OCI-LY3 (cell line): ENCODE results near the gene NBEA.

Experiments
- H2AFZ ChIP-seq: fragments of 200-600, 300-600 bp; shearing (Covaris generic); 2 replicates; pipeline ENCODE4 v1.6.0; 2014; ENCODE audit warnings: antibody characterized with exemption, low read depth, low read length
- H3K27ac ChIP-seq: fragments of 200-600, 300-600 bp; sonication (generic); 2 replicates; pipeline ENCODE4 v1.5.1; 2014; ENCODE audit warnings: mild to moderate bottlenecking, low read length, moderate library complexity, mixed read lengths
- H3K27me3 ChIP-seq: fragments of 200-600, 300-600 bp; sonication (generic); 2 replicates; pipeline ENCODE4 v1.6.1; 2014; ENCODE audit warnings: low read depth, low read length, mixed read lengths
- H3K36me3 ChIP-seq: fragments of 200-600, 300-600 bp; sonication (generic); replicated peaks from 2 replicates; pipeline ENCODE3; 2014; ENCODE audit warnings: low read depth, low read length, mixed read lengths
- H3K4me1 ChIP-seq: fragments of 300-600, 200-600 bp; sonication (generic); 2 replicates; pipeline ENCODE4 v1.6.1; 2014; ENCODE audit warnings: low read length, mixed read lengths
- H3K4me2 ChIP-seq: fragments of 200-600, 300-600 bp; sonication (generic); 2 replicates; pipeline ENCODE4 v1.6.1; 2014; ENCODE audit warnings: low read length, mixed read lengths
- H3K4me3 ChIP-seq: fragments of 300-600, 200-600 bp; sonication (generic); 2 replicates; pipeline ENCODE4 v1.5.1; 2014; ENCODE audit warnings: antibody characterized with exemption, mild to moderate bottlenecking, low read length, moderate library complexity
- H3K79me2 ChIP-seq: fragments of 300-600, 200-600 bp; shearing (Covaris generic); 2 replicates; pipeline ENCODE4 v1.6.1; 2014; ENCODE audit warnings: mild to moderate bottlenecking, low read length, mixed read lengths
- H3K9ac ChIP-seq: fragments of 300-600, 200-600 bp; shearing (Covaris generic); 2 replicates; pipeline ENCODE4 v1.6.0; 2014; ENCODE audit warnings: mild to moderate bottlenecking, low read length, moderate library complexity
- H3K9me3 ChIP-seq: fragments of 200-600, 300-600 bp; shearing (Covaris generic); 2 replicates; pipeline ENCODE4 v1.6.1; 2014; ENCODE audit warnings: low read length, mixed read lengths; ENCODE audit not compliant: insufficient read depth
- H4K20me1 ChIP-seq: fragments of 200-600, 300-600 bp; sonication (generic); 2 replicates; pipeline ENCODE4 v1.6.1; 2016; ENCODE audit warnings: low read length, mixed read lengths; ENCODE audit not compliant: insufficient read depth
- EZH2phosphoT487 ChIP-seq: fragments of 200-600 bp; shearing (Covaris generic); IDR thresholded peaks from 2 replicates; pipeline ENCODE4 v1.6.1; 2018; ENCODE audit warnings: antibody characterized with exemption, mixed run types, low read depth
- TF ChIP-seq, protein P1 (sequence below): fragments of 200-600, 300-600 bp; sonication (generic); IDR thresholded peaks from 2 replicates; pipeline ENCODE4 v1.5.1; 2014; ENCODE audit warnings: antibody characterized with exemption, low read length, low read depth

NBEA gene

DNA sequence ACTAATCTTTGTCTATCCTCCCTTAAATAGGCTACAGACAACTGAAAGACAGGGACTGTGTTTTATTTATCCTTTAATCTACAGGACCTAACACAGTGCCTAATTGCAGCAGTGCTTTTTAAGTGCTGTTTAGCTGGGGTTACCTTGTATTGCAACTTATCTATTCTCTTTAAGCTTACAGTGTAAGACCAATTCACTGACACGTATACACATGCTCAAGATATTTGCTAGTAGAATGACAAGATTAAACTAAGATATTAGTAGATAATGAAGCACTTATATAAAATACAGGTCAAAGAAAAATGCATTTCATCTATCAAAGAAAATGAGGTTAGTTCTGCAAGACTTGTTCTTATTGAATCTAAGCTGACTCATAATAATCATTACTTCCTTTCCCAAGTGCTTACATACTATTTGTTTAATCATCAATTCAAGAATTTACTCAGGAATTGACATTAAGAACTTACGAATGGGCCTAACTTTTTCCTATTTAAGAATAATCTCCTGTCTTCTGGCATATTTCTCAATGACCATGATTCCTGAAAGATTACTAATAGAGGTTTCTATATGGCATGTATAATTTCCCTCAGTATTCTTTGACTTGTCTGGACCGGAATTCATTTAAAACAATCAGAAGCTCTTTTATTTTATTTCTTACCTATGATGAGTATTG, 610.2 kb downstream of the NBEA start:
- no peak overlapping the region for H2AFZ ChIP-seq
- H3K9me3 ChIP-seq, result no peaks in the 10 kb centered on the region
- H3K4me2 ChIP-seq, result no peak overlapping the region
- H3K9ac ChIP-seq, result no peak overlapping the region
- H3K4me1 ChIP-seq, result peaks cover 12% of the 10 kb centered on the region
- no peak overlapping the region for H3K4me3 ChIP-seq
- TF ChIP-seq EZH2phosphoT487, result no peak
- TF ChIP-seq, protein P1, sequence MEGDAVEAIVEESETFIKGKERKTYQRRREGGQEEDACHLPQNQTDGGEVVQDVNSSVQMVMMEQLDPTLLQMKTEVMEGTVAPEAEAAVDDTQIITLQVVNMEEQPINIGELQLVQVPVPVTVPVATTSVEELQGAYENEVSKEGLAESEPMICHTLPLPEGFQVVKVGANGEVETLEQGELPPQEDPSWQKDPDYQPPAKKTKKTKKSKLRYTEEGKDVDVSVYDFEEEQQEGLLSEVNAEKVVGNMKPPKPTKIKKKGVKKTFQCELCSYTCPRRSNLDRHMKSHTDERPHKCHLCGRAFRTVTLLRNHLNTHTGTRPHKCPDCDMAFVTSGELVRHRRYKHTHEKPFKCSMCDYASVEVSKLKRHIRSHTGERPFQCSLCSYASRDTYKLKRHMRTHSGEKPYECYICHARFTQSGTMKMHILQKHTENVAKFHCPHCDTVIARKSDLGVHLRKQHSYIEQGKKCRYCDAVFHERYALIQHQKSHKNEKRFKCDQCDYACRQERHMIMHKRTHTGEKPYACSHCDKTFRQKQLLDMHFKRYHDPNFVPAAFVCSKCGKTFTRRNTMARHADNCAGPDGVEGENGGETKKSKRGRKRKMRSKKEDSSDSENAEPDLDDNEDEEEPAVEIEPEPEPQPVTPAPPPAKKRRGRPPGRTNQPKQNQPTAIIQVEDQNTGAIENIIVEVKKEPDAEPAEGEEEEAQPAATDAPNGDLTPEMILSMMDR, result no peak
- no peaks in the 10 kb centered on the region for H3K79me2 ChIP-seq
- no peak overlapping the region for H3K27ac ChIP-seq
- no peaks in the 10 kb centered on the region for H3K36me3 ChIP-seq
- H4K20me1 ChIP-seq, result no peaks in the 10 kb centered on the region
- no peaks in the 10 kb centered on the region for H3K27me3 ChIP-seq

DNA sequence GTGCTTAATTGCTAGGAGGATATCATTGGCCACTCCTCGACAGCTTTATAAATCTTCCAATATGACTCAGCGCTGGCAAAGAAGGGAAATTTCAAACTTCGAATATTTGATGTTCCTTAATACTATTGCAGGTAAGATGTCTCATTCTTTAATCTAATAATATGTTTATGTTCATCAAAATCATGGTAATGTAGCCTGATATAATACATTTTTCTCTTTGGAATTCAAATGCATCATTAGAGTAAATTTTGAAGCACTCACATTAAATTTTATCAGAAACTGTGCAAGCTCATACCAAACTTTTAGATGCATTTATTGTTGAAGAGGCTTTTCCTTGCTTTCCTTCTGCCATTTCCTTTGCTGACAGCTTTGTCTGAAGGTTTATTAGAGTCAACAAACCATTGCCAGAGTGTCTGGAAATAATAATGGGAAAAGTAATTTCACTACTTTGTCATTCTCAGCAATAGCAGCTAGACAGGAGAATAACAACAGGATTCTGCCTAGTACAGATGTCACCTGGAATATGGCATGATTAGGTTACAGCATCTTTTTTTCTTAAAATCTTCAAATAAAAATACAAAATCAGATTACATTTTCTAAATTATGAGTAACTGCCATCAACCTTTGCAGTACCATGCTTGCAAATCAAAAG, 613.0 kb downstream of the NBEA start:
- Histone ChIP-seq H3K9ac (no peak overlapping the region), H3K4me2 (no peak overlapping the region), H3K4me3 (no peak overlapping the region), H4K20me1 (no peaks in the 10 kb centered on the region), H3K27ac (no peak overlapping the region), H3K36me3 (no peaks in the 10 kb centered on the region), H3K79me2 (no peaks in the 10 kb centered on the region), H2AFZ (no peak overlapping the region), H3K27me3 (no peaks in the 10 kb centered on the region), H3K9me3 (no peaks in the 10 kb centered on the region), H3K4me1 (peaks cover 7% of the 10 kb centered on the region)
- TF ChIP-seq, protein P1, result no peak
- no peak for TF ChIP-seq EZH2phosphoT487

DNA sequence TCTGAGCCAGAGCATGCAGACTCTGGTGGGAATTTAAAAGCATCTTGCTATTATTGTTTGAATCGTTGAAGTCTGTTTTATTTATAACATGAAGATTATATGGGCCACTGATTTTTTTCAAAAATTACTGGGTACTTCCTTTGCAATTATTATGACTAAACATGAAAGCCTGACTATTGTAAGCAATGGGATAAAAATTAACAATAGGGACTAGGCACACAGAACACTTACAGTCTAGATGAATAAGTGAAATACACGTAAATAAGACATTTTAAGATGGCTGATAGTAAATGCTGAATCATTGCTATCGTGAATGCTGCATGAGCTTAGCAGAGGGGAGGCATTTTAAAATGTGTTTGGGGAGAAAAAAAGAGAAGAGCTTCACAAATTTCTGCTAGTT, 615.4 kb downstream of the NBEA start:
- H3K27me3 ChIP-seq, result no peaks in the 10 kb centered on the region
- H3K9ac ChIP-seq, result no peak overlapping the region
- no peaks in the 10 kb centered on the region for H3K36me3 ChIP-seq
- no peaks in the 10 kb centered on the region for H3K9me3 ChIP-seq
- H3K79me2 ChIP-seq, result no peaks in the 10 kb centered on the region
- no peak overlapping the region for H2AFZ ChIP-seq
- 0 out of 2 replicates have a peak overlapping the region, but pooled peaks have one; percentile 3 for H3K4me2 ChIP-seq
- TF ChIP-seq EZH2phosphoT487, result no peak
- TF ChIP-seq, protein P1, result no peak
- H4K20me1 ChIP-seq, result no peaks in the 10 kb centered on the region
- H3K27ac ChIP-seq, result no peak overlapping the region
- H3K4me1 ChIP-seq, result peaks cover 12% of the 10 kb centered on the region
- H3K4me3 ChIP-seq, result no peak overlapping the region

DNA sequence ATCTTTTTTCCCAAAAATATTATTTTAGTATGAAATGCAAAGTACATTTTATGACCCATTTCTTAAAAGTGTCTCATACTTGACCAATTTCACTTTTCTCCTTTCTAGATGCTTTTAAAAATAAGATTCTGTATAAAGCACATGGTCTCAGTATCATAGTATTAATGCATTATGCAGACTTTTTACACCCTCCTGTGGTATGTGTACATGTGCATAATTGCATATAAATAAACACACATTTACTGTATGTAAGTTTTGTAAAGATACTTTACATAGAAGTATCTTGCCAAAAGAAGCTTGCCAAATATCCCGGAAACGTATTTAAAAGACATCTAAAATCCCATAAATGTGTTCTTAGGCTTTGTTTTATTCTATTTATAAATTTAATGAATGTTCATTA, 619.5 kb downstream of the NBEA start:
- Histone ChIP-seq H3K36me3 (no peaks in the 10 kb centered on the region), H3K4me3 (no peak overlapping the region), H3K27me3 (no peaks in the 10 kb centered on the region), H2AFZ (no peak overlapping the region), H3K9me3 (no peaks in the 10 kb centered on the region), H3K4me2 (no peak overlapping the region), H3K9ac (no peak overlapping the region), H3K4me1 (peaks cover 12% of the 10 kb centered on the region), H4K20me1 (no peaks in the 10 kb centered on the region), H3K27ac (no peak overlapping the region), H3K79me2 (no peaks in the 10 kb centered on the region)
- TF ChIP-seq EZH2phosphoT487, result no peak
- TF ChIP-seq, protein P1, result no peak
